Rectal smooth muscle tissue (tissue), 1 donor: Measurements from ENCODE around the gene CEP70.
"Not testable (repeated sequence)": the region's sequence is repeated elsewhere in the genome, so short reads cannot be mapped to it uniquely, and the experiment has no call there.

Experiments used
- H3K27ac ChIP-seq: one replicate; pipeline ENCODE4 v1.7.0; 2013; ENCODE audit warnings: low read depth, low read length, inconsistent platforms
- H3K27me3 ChIP-seq: one replicate; pipeline ENCODE4 v1.7.0; 2013; ENCODE audit warnings: low read length; ENCODE audit not compliant: control insufficient read depth, insufficient read depth
- H3K36me3 ChIP-seq: one replicate; pipeline ENCODE4 v1.7.0; 2013; ENCODE audit warnings: low read length; ENCODE audit not compliant: control insufficient read depth, insufficient read depth
- H3K4me1 ChIP-seq: one replicate; pipeline ENCODE4 v1.7.0; 2013; ENCODE audit warnings: low read length; ENCODE audit not compliant: control insufficient read depth, insufficient read depth
- H3K4me3 ChIP-seq: one replicate; pipeline ENCODE4 v1.7.0; 2013; ENCODE audit warnings: low read length
- H3K9ac ChIP-seq: one replicate; pipeline ENCODE4 v1.7.0; 2013; ENCODE audit warnings: low read length

The CEP70 gene

DNA sequence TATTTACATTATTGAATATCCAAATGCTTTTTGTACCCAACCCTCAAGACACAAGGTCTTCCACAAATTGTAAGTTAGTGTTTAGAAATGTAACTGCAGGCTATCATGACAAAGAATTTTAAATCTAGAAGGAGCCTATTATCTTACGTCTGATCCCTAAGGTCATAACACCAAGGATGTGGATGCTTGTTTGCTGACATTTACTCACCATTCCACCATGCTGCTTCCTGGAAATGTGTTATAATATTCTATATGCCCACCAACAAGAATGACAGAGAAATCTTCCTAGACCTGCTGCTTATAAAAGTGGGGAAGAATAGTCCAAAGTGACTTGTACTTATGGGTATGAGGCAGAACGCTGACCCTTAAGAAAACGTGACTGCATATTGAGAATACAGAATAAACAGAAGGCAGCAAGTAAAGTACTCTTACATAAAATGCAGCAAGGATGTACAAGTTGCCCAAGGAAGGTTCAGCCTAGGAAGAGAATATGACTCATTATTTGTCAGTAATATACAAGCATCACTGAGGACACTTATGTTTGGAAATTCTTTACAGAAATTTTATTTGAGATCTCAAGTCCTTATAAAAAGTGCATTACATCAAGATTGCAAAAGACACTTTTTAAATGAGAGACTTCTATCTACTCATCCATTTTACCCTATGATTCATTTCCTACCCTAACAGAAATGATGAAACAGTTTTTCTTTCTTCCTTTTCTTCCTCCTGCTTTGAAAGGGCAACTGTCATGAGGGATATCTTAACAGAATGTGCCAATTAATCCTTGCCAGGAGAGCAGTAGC is 100.1 kb downstream of the CEP70 start:
- Histone ChIP-seq H3K9ac (no peak overlapping the region), H3K27ac (no peak overlapping the region), H3K4me1 (no peaks in the 10 kb centered on the region), H3K36me3 (no peaks in the 10 kb centered on the region), H3K27me3 (no peaks in the 10 kb centered on the region), H3K4me3 (no peak overlapping the region)

DNA sequence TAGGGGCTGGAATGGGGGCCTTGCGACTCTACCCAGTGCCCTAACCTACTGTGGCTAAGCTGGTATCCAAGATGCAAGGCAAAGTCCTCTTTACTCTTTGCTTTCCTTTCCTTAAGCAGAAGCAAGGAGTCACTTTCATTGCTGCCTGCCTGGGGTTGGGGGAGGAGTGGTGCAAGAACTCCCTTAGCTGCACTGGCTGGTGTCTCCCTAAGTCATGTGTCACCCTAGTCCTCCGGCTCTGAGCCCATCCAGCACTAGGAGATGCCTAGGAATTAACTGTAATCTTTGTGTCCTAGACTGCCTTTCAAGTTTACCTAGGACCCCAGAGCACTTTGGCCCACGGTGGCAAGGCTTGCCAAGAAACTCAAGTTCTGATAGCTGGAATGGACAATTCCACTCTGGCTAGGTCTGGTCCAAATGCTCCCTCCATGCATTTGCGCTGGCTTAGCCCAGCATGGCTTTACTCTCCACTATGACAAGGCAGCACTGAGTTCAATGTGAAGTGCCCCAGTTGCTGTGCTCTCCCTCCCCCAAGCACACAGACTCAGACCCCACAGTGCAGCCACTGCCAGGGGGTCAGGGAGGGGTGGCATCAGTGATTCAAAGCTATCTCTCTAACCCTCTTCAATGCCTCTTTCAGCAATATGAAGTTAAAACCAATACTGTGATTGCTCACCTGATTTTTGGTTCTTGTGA is 100.9 kb downstream of the CEP70 start:
- Histone ChIP-seq H3K27ac (no peak overlapping the region), H3K4me1 (no peaks in the 10 kb centered on the region), H3K4me3 (no peak overlapping the region), H3K27me3 (no peaks in the 10 kb centered on the region), H3K36me3 (no peaks in the 10 kb centered on the region), H3K9ac (no peak overlapping the region)

DNA sequence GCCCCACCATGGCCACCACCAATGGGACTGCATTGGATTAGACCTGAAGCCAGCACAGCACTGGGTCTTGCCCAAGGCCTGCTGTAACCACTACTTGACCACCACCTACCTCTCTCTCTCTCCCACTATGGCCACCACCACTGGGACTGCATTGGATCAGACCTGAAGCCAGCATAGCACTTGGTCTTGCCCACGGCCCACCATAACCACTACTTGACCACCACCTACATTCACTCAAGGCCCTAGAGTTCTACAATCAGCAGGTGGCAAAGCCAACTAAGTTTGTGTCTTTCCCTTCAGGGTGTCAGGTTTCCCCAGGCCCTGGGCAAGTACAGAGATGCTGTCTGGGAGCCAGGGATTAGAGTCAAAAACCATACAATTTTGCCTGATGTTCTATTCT is 102.1 kb downstream of the CEP70 start:
- H3K9ac ChIP-seq: no peak overlapping the region
- H3K27ac ChIP-seq: no peak overlapping the region
- H3K27me3 ChIP-seq: no peaks in the 10 kb centered on the region
- no peak overlapping the region for H3K4me3 ChIP-seq
- no peaks in the 10 kb centered on the region for H3K4me1 ChIP-seq
- H3K36me3 ChIP-seq: no peaks in the 10 kb centered on the region

DNA sequence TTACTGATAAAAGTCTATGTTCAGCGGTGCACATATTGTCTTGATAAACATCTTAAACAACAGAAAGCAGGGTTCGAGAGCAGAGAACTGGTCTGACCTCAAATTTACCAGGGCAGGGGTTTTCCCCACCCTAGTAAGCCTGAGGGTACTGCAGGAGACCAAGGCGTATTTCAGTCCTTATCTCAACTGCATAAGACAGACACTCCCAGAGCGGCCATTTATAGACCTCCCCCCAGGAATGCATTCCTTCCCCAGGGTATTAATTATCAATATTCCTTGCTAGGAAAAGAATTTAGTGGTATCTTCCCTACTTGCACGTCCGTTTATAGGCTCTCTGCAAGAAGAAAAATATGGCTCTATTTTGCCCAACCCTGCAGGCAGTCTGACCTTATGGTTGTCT is 107.5 kb downstream of the CEP70 start:
- H3K9ac ChIP-seq, H3K27ac ChIP-seq, H3K4me1 ChIP-seq, H3K27me3 ChIP-seq, H3K4me3 ChIP-seq, H3K36me3 ChIP-seq: not testable (repeated sequence)

DNA sequence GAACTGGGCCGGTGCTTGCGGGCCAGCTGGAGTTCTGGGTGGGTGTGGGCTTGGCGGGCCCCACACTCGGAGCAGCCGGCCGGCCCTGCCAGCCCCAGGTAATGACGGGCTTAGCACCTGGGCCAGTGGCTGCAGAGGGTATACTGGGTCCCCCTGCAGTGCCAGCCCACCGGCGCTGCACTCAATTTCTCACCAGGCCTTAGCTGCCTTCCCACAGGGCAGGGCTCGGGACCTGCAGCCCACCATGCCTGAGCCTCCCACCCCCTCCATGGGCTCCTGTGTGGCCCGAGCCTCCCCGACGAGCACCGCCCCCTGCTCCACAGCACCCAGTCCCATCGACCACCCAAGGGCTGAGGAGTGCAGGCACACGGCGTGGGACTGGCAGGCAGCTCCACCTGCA is 109.4 kb downstream of the CEP70 start:
- not testable (repeated sequence) for H3K4me3 ChIP-seq, H3K4me1 ChIP-seq, H3K36me3 ChIP-seq, H3K27ac ChIP-seq, H3K9ac ChIP-seq, H3K27me3 ChIP-seq

DNA sequence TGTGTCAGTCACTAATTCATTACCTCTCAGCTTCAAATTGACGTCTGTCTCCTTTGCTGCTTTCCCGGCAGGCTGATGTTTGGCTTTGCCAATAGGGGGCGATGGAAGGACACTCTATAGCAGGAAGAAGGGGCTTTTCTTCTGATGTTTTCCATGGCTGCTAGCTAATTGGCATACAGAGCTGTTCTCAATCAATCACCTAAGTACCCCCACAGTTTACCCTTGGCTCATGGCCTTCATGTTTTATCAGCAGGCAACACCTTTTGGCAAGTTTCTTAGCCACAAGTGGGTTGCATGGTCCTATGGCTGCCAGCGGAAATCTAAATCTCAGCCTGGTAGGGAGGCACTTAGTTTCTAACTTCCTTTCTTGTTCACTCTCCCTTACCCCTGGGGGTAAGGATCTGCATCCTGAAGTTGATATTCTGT is 114.6 kb downstream of the CEP70 start:
- H3K9ac ChIP-seq: no peak overlapping the region
- H3K27ac ChIP-seq: no peak overlapping the region
- no peak overlapping the region for H3K4me3 ChIP-seq
- H3K36me3 ChIP-seq: no peaks in the 10 kb centered on the region
- H3K27me3 ChIP-seq: no peaks in the 10 kb centered on the region
- H3K4me1 ChIP-seq: no peaks in the 10 kb centered on the region

DNA sequence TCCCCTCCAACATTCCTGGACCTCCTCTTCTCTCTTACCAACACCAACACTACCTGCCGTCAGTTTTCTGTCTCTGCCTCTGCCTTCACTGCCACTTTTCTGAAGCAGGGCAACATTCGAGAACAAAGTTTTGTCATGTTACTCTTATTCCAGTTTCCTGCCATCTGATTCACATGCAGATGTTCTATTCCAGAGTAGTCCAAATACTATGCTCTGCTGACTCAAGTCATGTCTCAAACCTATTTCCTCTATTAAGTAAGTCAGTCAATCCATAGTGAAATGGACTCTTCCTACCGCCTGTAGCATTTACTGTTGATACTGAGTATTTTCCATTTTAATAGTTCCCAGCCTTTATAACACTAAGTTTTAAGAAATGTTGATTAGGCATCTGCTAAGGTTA is 116.3 kb downstream of the CEP70 start:
- Histone ChIP-seq H3K9ac (no peak overlapping the region), H3K27ac (no peak overlapping the region), H3K27me3 (no peaks in the 10 kb centered on the region), H3K4me3 (no peak overlapping the region), H3K4me1 (no peaks in the 10 kb centered on the region), H3K36me3 (no peaks in the 10 kb centered on the region)

DNA sequence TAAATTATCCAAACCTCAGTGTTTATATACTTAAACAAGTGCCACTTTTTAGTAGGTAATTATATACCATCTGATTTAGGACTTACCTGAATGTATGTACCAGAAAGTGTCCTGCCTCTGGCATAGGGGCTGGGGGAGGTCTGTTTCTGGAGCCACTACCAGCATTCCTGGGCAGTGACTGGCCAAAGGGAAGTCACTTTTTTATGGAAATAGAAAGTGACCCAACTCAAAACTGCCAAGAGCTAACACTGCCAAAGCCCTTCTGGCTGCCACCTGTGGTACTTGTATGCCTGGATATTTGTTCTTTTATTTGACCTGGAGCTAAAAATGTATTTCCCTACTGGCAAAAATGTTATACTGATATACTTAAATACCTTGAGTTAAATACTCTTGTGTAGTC is 116.9 kb downstream of the CEP70 start:
- Histone ChIP-seq H3K4me1 (no peaks in the 10 kb centered on the region), H3K27ac (no peak overlapping the region), H3K27me3 (no peaks in the 10 kb centered on the region), H3K4me3 (no peak overlapping the region), H3K9ac (no peak overlapping the region), H3K36me3 (no peaks in the 10 kb centered on the region)

DNA sequence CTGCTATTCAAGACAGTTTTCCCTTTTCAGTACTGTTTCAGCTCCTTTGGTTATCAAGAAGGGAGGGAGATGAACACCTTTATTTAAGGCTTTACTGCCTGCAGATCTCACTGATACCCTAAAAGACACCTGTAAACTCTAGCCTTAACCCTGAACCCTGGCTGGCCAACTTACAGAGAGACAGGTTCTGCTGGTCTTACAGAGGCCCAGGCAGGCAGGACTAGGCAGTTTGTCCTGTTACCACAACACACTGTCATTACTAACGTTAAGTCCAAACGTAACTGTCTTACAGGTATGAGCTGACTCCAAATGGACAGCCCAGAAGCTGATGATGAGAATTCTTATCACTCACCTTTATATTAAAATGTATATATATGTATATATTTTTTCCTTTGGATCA is 117.5 kb downstream of the CEP70 start:
- H3K27ac ChIP-seq: no peak overlapping the region

DNA sequence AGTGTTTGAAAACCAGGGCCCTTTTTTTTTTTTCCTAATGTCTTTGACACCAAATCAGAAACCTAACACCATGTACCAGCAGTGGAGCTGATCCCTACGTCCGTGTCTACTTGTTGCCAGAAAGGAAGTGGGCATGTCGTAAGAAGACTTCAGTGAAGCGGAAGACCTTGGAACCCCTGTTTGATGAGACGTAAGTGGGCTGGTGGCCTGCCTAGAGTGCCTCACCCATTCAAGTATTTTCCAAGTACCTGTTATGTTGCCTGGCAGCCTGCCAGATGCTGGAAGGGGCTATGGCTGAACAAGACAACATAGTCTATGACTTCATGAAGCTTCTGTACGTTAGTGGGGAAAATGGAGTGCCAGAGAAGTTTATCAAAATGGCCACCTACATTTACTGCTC is 119.9 kb downstream of the CEP70 start:
- Histone ChIP-seq H3K9ac (no peak overlapping the region), H3K36me3 (no peaks in the 10 kb centered on the region), H3K4me1 (peaks cover 13% of the 10 kb centered on the region), H3K4me3 (no peak overlapping the region), H3K27ac (no peak overlapping the region), H3K27me3 (no peaks in the 10 kb centered on the region)

More for the DNA sequence above, 117.5 kb downstream of the CEP70 start:
- H3K27me3 ChIP-seq: no peaks in the 10 kb centered on the region
- H3K4me3 ChIP-seq: no peak overlapping the region
- H3K4me1 ChIP-seq: no peaks in the 10 kb centered on the region
- H3K9ac ChIP-seq: no peak overlapping the region
- H3K36me3 ChIP-seq: no peaks in the 10 kb centered on the region

DNA sequence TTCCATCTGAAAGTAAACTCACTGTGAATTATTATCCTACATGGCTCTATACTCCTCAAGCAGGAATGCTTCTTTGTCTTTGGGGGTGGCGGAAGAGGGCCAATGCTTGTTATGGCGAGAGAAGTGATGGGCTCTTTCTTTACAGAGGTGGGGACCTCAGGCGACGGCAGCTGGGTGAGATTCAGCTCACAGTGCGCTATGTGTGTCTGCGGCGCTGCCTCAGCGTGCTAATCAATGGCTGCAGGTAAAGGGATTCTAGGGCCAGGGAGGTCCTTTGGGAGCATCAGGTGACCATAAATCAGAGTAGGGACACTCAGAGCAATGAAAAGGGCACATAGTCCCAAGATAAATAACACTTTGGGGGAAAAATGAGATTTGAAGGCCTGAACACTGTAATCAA is 120.7 kb downstream of the CEP70 start:
- no peaks in the 10 kb centered on the region for H3K27me3 ChIP-seq
- H3K27ac ChIP-seq: no peak overlapping the region
- H3K36me3 ChIP-seq: no peaks in the 10 kb centered on the region
- H3K4me1 ChIP-seq: peaks cover 20% of the 10 kb centered on the region
- H3K4me3 ChIP-seq: no peak overlapping the region
- no peak overlapping the region for H3K9ac ChIP-seq

DNA sequence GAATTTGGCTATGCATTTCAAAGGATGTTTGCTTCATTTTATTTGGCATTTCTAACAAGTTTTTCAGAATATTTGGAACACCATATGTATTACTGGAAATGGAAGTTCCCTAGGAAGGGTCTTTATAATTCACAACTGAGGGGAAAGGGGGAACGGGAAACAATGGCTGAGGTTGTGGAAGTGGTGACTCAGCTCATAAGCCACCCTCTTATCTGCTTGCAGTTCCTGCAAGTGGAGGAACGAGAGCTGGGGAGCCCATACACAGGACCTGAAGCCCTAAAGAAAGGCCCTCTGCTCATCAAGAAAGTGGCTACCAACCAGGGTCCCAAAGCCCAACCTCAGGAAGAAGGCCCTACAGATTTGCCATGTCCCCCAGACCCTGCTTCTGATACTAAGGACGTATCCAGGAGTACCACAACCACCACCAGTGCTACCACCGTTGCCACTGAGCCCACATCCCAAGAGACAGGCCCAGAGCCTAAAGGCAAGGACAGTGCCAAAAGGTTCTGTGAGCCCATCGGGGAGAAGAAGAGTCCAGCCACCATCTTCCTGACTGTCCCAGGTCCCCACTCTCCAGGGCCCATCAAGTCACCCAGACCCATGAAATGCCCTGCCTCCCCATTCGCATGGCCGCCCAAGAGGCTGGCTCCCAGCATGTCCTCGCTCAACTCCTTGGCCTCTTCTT is 121.8 kb downstream of the CEP70 start:
- Histone ChIP-seq H3K27me3 (no peaks in the 10 kb centered on the region), H3K4me3 (no peak overlapping the region)

More for the DNA sequence above, 121.8 kb downstream of the CEP70 start:
- Histone ChIP-seq H3K9ac (no peak overlapping the region), H3K27ac (no peak overlapping the region), H3K4me1 (peaks cover 21% of the 10 kb centered on the region), H3K36me3 (no peaks in the 10 kb centered on the region)
